GM23338 (cell line): ENCODE data around the gene FAM72A.
"Not testable (repeated sequence)": the region's sequence is repeated elsewhere in the genome, so short reads cannot be mapped to it uniquely, and the experiment has no call there.

ENCODE experiments used
- POLR2AphosphoS5 ChIP-seq: IDR thresholded peaks from 2 replicates; pipeline ENCODE4 v1.6.1; 2016; ENCODE audit warnings: antibody characterized with exemption, low read depth
- TF ChIP-seq, protein P1 (sequence below), 2 experiments: fragments of 200-600 bp in 1 of 2; sonication (generic) in 1 of 2; conservative IDR thresholded peaks; 2 replicates each; pipeline versions ENCODE4 v1.5.1 to v1.6.1; 2016 to 2017; ENCODE audit warnings: antibody characterized with exemption in 2 of 2, low read depth in 2 of 2, mild to moderate bottlenecking in 2 of 2, moderate library complexity in 1 of 2

DNA sequence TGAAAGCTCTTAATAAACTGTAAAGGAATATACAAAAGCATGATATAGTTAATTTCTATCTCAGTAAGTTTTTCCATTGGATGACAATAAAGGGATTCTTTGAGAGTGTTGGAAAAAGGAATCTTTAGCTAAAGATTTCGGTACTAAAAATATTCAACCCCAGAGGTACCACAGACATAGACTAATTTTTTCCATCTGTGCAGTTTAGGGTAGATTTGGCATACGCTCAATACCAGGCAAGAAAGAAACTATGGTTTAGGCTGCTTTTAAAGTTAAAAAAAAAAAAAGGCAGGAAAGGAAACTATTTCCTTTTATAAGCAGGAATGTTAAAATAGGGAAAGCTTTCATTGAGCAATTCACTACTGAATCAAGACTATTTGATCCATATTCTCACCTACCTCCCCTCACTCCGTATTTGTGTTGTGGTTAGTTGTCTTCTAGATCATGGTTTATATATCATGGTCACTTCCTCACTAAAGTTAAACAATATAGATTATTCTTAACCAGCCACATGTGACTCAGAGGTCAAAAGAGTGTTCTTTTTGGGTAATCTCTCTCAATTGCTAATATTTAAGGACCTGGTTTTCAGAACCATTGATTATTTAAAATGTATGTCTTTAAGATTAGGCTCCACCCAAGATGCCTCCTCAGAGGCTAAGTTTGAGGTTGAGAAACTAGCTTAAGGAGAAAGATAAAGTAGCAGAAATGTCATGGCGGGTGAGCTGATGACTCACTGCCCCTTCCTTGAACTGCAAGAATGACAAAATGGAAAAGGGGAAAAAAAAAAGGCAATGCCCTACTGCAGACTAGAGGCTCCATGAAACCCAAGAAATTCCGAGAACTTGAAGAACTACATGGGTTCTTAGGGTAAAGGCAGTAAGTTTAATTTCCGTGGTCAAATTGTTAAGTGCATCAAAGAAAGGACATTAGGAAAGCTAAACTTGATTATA is 20.0 kb downstream of the FAM72A start:
- TF ChIP-seq, protein P1, sequence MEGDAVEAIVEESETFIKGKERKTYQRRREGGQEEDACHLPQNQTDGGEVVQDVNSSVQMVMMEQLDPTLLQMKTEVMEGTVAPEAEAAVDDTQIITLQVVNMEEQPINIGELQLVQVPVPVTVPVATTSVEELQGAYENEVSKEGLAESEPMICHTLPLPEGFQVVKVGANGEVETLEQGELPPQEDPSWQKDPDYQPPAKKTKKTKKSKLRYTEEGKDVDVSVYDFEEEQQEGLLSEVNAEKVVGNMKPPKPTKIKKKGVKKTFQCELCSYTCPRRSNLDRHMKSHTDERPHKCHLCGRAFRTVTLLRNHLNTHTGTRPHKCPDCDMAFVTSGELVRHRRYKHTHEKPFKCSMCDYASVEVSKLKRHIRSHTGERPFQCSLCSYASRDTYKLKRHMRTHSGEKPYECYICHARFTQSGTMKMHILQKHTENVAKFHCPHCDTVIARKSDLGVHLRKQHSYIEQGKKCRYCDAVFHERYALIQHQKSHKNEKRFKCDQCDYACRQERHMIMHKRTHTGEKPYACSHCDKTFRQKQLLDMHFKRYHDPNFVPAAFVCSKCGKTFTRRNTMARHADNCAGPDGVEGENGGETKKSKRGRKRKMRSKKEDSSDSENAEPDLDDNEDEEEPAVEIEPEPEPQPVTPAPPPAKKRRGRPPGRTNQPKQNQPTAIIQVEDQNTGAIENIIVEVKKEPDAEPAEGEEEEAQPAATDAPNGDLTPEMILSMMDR (conservative IDR thresholded peaks at IDR 0.05; ENCODE audit: low read depth in 2 of 2): not testable (repeated sequence)
- TF ChIP-seq POLR2AphosphoS5: not testable (repeated sequence)
